Neural cell (in vitro differentiated cells): ENCODE measurements around the gene MARK4.

ENCODE experiments used
- EZH2 ChIP-seq: fragments of 200-600, 300-800 bp; shearing (Covaris generic), sonication (generic); IDR thresholded peaks from 2 replicates; pipeline ENCODE4 v1.6.1; 2014; ENCODE audit warnings: antibody characterized with exemption, low read length, borderline replicate concordance, mild to moderate bottlenecking; ENCODE audit not compliant: insufficient read depth, poor library complexity, severe bottlenecking
- TF ChIP-seq, protein P1 (sequence below): fragments of 450-650 bp; IDR thresholded peaks from 2 replicates; pipeline ENCODE4 v1.5.1; 2014; ENCODE audit warnings: antibody characterized with exemption, mild to moderate bottlenecking, moderate library complexity; ENCODE audit not compliant: poor library complexity, severe bottlenecking

GRCh38 chr19:45307361-45307760 lies 56.3 kb downstream of the MARK4 start:
- TF ChIP-seq EZH2, result no peak
- TF ChIP-seq, protein P1, sequence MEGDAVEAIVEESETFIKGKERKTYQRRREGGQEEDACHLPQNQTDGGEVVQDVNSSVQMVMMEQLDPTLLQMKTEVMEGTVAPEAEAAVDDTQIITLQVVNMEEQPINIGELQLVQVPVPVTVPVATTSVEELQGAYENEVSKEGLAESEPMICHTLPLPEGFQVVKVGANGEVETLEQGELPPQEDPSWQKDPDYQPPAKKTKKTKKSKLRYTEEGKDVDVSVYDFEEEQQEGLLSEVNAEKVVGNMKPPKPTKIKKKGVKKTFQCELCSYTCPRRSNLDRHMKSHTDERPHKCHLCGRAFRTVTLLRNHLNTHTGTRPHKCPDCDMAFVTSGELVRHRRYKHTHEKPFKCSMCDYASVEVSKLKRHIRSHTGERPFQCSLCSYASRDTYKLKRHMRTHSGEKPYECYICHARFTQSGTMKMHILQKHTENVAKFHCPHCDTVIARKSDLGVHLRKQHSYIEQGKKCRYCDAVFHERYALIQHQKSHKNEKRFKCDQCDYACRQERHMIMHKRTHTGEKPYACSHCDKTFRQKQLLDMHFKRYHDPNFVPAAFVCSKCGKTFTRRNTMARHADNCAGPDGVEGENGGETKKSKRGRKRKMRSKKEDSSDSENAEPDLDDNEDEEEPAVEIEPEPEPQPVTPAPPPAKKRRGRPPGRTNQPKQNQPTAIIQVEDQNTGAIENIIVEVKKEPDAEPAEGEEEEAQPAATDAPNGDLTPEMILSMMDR, result no peak
